ENCODE measurements around the gene ETFA. TPM values are rescaled to one million over a fixed set of nuclear protein-coding genes. Genes with fewer than 3 reads are reported as not detected.

ETFA gene
- total and polyA plus RNA-seq, 10 of the 15 experiments (the other 5 are each of a cell fraction or from before 2014, with no cell fraction given): 114 to 331 (median 152) TPM

DNA sequence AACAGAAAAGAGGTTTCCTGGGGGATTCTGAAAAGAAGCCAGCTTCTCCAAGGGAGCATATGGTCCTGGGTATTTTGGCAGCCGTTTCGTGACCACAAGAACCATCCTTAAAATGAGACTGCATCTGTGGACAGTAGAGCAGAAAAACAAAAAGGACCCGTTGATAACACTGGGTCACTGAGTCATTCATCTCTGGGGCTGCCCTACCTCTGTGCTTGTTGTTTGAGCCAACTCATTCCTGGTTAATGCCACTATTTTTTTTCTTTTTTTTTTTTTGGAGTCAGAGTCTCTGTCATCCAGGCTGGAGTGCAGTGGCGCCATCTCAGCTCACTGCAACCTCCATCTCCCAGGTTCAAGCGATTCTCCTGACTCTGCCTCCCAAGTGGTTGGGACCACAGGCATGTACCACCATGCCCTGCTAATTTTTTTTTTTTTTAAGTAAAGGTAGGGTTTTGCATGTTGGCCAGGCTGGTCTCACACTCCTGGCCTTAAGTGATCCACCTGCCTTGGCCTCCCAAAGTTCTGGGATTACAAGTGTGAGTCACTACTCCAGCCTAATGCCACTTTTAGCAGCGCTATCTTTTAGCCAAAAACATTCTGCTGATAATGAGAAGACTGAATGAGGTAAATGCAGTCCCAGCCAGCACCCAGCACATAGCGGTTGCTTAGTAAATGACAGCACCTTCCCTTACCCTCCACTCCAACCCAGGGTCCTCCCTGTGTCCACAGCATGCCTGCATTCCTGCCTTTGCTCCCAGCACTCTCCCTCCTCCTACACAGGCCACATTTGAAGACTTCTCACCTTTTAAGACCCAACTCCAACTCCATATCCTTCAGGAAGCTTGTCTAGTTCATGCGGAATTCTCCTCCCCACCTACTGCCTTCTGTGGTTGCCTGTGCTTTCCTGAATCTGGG, 16.2 kb upstream of the ETFA start (continued):
- TF ChIP-seq, protein P1, sequence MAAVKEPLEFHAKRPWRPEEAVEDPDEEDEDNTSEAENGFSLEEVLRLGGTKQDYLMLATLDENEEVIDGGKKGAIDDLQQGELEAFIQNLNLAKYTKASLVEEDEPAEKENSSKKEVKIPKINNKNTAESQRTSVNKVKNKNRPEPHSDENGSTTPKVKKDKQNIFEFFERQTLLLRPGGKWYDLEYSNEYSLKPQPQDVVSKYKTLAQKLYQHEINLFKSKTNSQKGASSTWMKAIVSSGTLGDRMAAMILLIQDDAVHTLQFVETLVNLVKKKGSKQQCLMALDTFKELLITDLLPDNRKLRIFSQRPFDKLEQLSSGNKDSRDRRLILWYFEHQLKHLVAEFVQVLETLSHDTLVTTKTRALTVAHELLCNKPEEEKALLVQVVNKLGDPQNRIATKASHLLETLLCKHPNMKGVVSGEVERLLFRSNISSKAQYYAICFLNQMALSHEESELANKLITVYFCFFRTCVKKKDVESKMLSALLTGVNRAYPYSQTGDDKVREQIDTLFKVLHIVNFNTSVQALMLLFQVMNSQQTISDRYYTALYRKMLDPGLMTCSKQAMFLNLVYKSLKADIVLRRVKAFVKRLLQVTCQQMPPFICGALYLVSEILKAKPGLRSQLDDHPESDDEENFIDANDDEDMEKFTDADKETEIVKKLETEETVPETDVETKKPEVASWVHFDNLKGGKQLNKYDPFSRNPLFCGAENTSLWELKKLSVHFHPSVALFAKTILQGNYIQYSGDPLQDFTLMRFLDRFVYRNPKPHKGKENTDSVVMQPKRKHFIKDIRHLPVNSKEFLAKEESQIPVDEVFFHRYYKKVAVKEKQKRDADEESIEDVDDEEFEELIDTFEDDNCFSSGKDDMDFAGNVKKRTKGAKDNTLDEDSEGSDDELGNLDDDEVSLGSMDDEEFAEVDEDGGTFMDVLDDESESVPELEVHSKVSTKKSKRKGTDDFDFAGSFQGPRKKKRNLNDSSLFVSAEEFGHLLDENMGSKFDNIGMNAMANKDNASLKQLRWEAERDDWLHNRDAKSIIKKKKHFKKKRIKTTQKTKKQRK (IDR thresholded peaks at IDR 0.05; ENCODE audit: low read depth, low read length): no peak
- TF ChIP-seq EZH2 (IDR thresholded peaks at IDR 0.05; ENCODE audit: borderline replicate concordance, control insufficient read depth, low read depth, low read length) (no peak), MEF2A (IDR thresholded peaks at IDR 0.05; ENCODE audit: insufficient read depth, low read depth, low read length) (no peak), BCL11A (IDR thresholded peaks at IDR 0.05; ENCODE audit: low read depth, low read length) (no peak), SREBF2 (IDR thresholded peaks at IDR 0.05; ENCODE audit: low read length) (no peak), NFIC (IDR thresholded peaks at IDR 0.05; ENCODE audit: low read depth, low read length) (no peak), MYB (IDR thresholded peaks at IDR 0.05; ENCODE audit: borderline replicate concordance, low read depth, low read length) (no peak)
- TF ChIP-seq, protein P2, sequence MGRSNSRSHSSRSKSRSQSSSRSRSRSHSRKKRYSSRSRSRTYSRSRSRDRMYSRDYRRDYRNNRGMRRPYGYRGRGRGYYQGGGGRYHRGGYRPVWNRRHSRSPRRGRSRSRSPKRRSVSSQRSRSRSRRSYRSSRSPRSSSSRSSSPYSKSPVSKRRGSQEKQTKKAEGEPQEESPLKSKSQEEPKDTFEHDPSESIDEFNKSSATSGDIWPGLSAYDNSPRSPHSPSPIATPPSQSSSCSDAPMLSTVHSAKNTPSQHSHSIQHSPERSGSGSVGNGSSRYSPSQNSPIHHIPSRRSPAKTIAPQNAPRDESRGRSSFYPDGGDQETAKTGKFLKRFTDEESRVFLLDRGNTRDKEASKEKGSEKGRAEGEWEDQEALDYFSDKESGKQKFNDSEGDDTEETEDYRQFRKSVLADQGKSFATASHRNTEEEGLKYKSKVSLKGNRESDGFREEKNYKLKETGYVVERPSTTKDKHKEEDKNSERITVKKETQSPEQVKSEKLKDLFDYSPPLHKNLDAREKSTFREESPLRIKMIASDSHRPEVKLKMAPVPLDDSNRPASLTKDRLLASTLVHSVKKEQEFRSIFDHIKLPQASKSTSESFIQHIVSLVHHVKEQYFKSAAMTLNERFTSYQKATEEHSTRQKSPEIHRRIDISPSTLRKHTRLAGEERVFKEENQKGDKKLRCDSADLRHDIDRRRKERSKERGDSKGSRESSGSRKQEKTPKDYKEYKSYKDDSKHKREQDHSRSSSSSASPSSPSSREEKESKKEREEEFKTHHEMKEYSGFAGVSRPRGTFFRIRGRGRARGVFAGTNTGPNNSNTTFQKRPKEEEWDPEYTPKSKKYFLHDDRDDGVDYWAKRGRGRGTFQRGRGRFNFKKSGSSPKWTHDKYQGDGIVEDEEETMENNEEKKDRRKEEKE (IDR thresholded peaks at IDR 0.05): no peak

Measured in GM12878 (cell line).